ENCODE data around the gene DNAH6. TPM values are rescaled to one million over a fixed set of nuclear protein-coding genes. Genes with fewer than 3 reads are reported as not detected.

The DNAH6 gene
- total RNA-seq, 1 experiment from 2014 or later: 0.32 TPM

- Histone ChIP-seq H3K36me3 (ENCODE audit: control insufficient read depth, insufficient read depth, low read length) (no peaks in the 10 kb centered on the region), H3K4me1 (no peaks in the 10 kb centered on the region), H3K27me3 (replicated peaks; ENCODE audit: control insufficient read depth, insufficient read depth, low read length) (no peaks in the 10 kb centered on the region), H3K9me3 (no peaks in the 10 kb centered on the region), H3K4me3 (ENCODE audit: low read depth, low read length) (no peak overlapping the region)
- Mint-ChIP-seq H3K4me3 (ENCODE audit: unreplicated experiment) (no peak overlapping the region), H3K27ac (ENCODE audit: unreplicated experiment) (no peak overlapping the region), H3K4me1 (ENCODE audit: low read depth, unreplicated experiment) (no peaks in the 10 kb centered on the region), H3K36me3 (ENCODE audit: insufficient read depth, unreplicated experiment) (no peaks in the 10 kb centered on the region), H3K9me3 (ENCODE audit: unreplicated experiment) (no peaks in the 10 kb centered on the region), H3K27me3 (ENCODE audit: insufficient read depth, unreplicated experiment) (peaks cover 6% of the 10 kb centered on the region)
- intact Hi-C loops (cut with micrococcal nuclease; ENCODE audit: unreplicated experiment): no loop called here
- no peak for DNase-seq
- BruUV-seq (replicated peaks): no TSS peak
- POLR2A ChIA-PET: no interaction called here
- TF ChIP-seq, protein P1, sequence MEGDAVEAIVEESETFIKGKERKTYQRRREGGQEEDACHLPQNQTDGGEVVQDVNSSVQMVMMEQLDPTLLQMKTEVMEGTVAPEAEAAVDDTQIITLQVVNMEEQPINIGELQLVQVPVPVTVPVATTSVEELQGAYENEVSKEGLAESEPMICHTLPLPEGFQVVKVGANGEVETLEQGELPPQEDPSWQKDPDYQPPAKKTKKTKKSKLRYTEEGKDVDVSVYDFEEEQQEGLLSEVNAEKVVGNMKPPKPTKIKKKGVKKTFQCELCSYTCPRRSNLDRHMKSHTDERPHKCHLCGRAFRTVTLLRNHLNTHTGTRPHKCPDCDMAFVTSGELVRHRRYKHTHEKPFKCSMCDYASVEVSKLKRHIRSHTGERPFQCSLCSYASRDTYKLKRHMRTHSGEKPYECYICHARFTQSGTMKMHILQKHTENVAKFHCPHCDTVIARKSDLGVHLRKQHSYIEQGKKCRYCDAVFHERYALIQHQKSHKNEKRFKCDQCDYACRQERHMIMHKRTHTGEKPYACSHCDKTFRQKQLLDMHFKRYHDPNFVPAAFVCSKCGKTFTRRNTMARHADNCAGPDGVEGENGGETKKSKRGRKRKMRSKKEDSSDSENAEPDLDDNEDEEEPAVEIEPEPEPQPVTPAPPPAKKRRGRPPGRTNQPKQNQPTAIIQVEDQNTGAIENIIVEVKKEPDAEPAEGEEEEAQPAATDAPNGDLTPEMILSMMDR (IDR thresholded peaks at IDR 0.05; ENCODE audit: insufficient read depth in 1 of 2, low read depth in 1 of 2, low read length in 1 of 2, severe bottlenecking in 1 of 2, unreplicated experiment in 1 of 2): no peak
- CTCF ChIA-PET: no interaction called here
These were observed 201.0 kb downstream of the DNAH6 start for GRCh38 chr2:84717302-84717701.

DNA sequence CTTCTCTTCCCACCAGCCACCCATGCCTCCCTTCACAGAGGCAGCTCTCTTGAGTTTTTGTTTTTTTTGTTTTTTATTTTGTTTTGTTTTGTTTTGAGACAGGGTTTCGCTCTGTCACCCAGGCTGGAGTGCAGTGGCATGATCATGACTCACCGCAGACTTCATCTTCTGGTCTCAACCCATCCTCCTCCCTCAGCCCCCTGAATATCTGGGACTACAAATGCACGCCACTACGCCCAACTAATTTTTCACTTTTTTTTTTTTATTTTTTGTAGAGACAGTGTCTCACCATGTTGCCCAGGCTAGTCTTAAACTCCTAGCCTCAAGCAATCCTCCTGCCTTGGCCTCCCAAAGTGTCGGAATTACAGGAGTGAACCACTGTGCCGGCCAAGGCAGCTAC, 203.1 kb downstream of the DNAH6 start:
- H3K4me3 Mint-ChIP-seq (ENCODE audit: unreplicated experiment): no peak overlapping the region
- intact Hi-C loops (cut with micrococcal nuclease; ENCODE audit: unreplicated experiment): no loop called here
- ChIA-PET CTCF (no interaction called here), POLR2A (no interaction called here)
- no peaks in the 10 kb centered on the region for H3K9me3 Mint-ChIP-seq (ENCODE audit: unreplicated experiment)
- DNase-seq: no peak
- H3K36me3 Mint-ChIP-seq (ENCODE audit: insufficient read depth, unreplicated experiment): no peaks in the 10 kb centered on the region
- no peaks in the 10 kb centered on the region for H3K36me3 ChIP-seq (ENCODE audit: control insufficient read depth, insufficient read depth, low read length)
- no peaks in the 10 kb centered on the region for H3K4me1 Mint-ChIP-seq (ENCODE audit: low read depth, unreplicated experiment)
- H3K27me3 Mint-ChIP-seq (ENCODE audit: insufficient read depth, unreplicated experiment): peaks cover 3% of the 10 kb centered on the region
- no peaks in the 10 kb centered on the region for H3K4me1 ChIP-seq
- no peak overlapping the region for H3K4me3 ChIP-seq (ENCODE audit: low read depth, low read length)
- no TSS peak for BruUV-seq (replicated peaks)
- H3K27me3 ChIP-seq (replicated peaks; ENCODE audit: control insufficient read depth, insufficient read depth, low read length): no peaks in the 10 kb centered on the region
- H3K27ac Mint-ChIP-seq (ENCODE audit: unreplicated experiment): no peak overlapping the region
- TF ChIP-seq, protein P1 (IDR thresholded peaks at IDR 0.05; ENCODE audit: insufficient read depth in 1 of 2, low read depth in 1 of 2, low read length in 1 of 2, severe bottlenecking in 1 of 2, unreplicated experiment in 1 of 2): no peak
- no peaks in the 10 kb centered on the region for H3K9me3 ChIP-seq

- TF ChIP-seq, protein P1 (IDR thresholded peaks at IDR 0.05; ENCODE audit: insufficient read depth in 1 of 2, low read depth in 1 of 2, low read length in 1 of 2, severe bottlenecking in 1 of 2, unreplicated experiment in 1 of 2): no peak
These were observed 207.5 kb downstream of the DNAH6 start for GRCh38 chr2:84723831-84724230.

More at GRCh38 chr2:84723831-84724230, 207.5 kb downstream of the DNAH6 start:
- H3K9me3 Mint-ChIP-seq (ENCODE audit: unreplicated experiment): no peaks in the 10 kb centered on the region
- no peaks in the 10 kb centered on the region for H3K36me3 Mint-ChIP-seq (ENCODE audit: insufficient read depth, unreplicated experiment)
- BruUV-seq (replicated peaks): no TSS peak
- Histone ChIP-seq H3K4me1 (no peaks in the 10 kb centered on the region), H3K27me3 (replicated peaks; ENCODE audit: control insufficient read depth, insufficient read depth, low read length) (no peaks in the 10 kb centered on the region), H3K36me3 (ENCODE audit: control insufficient read depth, insufficient read depth, low read length) (no peaks in the 10 kb centered on the region), H3K9me3 (no peaks in the 10 kb centered on the region), H3K4me3 (ENCODE audit: low read depth, low read length) (no peak overlapping the region)
- ChIA-PET POLR2A (no interaction called here), CTCF (no interaction called here)
- H3K4me1 Mint-ChIP-seq (ENCODE audit: low read depth, unreplicated experiment): no peaks in the 10 kb centered on the region
- intact Hi-C loops (cut with micrococcal nuclease; ENCODE audit: unreplicated experiment): no loop called here
- H3K4me3 Mint-ChIP-seq (ENCODE audit: unreplicated experiment): no peak overlapping the region
- peaks cover 8% of the 10 kb centered on the region for H3K27me3 Mint-ChIP-seq (ENCODE audit: insufficient read depth, unreplicated experiment)
- H3K27ac Mint-ChIP-seq (ENCODE audit: unreplicated experiment): no peak overlapping the region
- no peak for DNase-seq

Measured in Caco-2 (cell line).